ENCODE measurements around the gene DNMT3A. TPM values are rescaled to one million over a fixed set of nuclear protein-coding genes. Genes with fewer than 3 reads are reported as not detected.

The DNMT3A gene
- total RNA-seq, 1 donor from 2014 or later, result 15.4 TPM

- no peak for DNase-seq (ENCODE audit: low read depth)
- TF ChIP-seq, protein P1, sequence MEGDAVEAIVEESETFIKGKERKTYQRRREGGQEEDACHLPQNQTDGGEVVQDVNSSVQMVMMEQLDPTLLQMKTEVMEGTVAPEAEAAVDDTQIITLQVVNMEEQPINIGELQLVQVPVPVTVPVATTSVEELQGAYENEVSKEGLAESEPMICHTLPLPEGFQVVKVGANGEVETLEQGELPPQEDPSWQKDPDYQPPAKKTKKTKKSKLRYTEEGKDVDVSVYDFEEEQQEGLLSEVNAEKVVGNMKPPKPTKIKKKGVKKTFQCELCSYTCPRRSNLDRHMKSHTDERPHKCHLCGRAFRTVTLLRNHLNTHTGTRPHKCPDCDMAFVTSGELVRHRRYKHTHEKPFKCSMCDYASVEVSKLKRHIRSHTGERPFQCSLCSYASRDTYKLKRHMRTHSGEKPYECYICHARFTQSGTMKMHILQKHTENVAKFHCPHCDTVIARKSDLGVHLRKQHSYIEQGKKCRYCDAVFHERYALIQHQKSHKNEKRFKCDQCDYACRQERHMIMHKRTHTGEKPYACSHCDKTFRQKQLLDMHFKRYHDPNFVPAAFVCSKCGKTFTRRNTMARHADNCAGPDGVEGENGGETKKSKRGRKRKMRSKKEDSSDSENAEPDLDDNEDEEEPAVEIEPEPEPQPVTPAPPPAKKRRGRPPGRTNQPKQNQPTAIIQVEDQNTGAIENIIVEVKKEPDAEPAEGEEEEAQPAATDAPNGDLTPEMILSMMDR (conservative IDR thresholded peaks at IDR 0.05; ENCODE audit: low read depth, low read length), result no peak
- H3K4me3 ChIP-seq (ENCODE audit: low read depth, low read length), result no peak overlapping the region
These were observed 82.6 kb downstream of the DNMT3A start for GRCh38 chr2:25258847-25259736.

DNA sequence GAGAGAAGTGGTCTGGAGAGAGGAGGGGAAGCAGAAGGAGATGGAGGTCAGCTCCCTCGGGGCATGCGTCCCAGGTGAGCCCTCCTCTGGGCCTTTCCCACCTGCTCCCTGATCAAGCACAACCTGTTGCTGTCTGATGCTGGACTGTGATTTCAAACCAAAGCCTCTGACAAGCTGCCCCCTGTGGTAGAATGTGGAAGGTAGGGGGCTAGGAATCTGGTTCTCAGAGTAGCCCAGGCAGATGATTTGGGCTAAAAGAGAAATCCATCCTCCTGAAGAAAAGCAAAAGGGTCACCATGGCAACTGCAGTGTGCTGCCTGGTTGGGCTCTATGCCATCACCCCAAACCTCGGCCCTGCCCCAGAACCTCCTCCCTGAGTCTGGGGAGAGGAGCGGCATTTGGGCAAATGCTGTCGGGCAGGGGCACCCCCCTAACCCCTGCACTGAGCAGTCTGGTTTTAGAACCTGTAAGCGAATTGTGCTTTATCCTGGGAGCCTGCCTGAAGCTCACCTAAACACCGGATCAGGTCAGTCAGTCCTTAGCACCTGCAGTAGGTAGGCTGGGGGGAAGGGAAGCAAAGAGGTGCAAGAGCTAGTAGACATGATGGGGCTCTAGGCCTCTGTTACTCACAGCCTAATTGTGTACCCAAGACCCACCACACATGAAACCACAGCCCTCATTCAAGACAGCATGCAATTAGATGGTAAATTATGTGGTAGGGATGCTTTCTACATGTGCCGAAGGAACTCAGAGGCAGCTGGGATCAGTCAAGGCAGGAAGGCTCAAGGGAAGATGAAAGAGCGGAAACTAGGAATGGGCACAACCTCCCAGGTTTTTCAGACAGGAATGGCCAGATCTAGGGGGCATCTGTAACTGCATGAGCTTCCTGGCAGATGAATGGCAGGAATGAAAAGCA lies 83.5 kb downstream of the DNMT3A start:
- DNase-seq (ENCODE audit: low read depth), result no peak
- TF ChIP-seq, protein P1 (conservative IDR thresholded peaks at IDR 0.05; ENCODE audit: low read depth, low read length), result no peak
- no peak overlapping the region for H3K4me3 ChIP-seq (ENCODE audit: low read depth, low read length)

DNA sequence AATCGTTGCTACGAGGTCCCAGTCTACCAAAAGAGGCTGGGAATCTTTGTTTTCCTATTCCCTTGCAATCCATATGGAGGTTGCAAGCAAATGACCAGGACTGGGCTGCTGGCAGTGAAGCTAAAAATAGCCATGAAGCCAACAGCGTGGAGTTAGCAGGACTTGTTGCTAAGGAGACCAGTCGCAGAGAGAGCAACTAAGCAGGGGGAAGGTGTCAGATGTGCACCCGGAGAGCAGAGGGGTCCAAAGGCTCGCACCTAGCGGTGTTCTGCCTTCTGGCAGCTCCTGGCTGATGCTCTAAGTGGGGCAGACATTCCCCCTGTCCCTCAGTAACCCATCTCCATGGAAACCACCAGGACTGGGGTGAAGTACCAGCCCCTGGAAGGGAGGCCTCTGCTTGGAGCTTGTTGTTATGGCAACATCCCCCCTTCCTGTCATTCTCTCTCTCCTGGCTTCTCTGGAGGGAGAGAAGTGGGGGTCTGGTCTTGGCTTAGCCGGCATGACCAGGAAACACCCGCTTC lies 84.6 kb downstream of the DNMT3A start:
- DNase-seq (ENCODE audit: low read depth), result no peak
- TF ChIP-seq, protein P1 (conservative IDR thresholded peaks at IDR 0.05; ENCODE audit: low read depth, low read length), result no peak
- no peak overlapping the region for H3K4me3 ChIP-seq (ENCODE audit: low read depth, low read length)

DNA sequence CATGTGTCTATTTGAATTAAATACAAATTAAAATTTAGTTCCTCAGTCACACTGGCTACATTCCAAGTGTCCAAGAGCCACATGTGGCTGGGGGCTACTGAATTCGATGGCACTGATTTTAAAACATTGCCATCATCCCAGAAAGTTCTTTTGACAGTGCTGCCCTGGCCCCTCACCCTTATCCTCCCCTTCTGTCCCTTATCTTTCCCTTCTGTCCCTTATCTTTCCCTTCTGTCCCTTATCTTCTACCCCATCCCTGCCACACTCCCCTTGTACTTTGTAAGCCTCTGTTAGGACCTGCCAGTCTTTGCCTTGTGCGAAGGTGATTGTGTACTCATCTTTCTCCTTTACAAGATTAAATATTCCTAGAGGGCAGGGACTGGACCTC lies 85.2 kb downstream of the DNMT3A start:
- no peak for DNase-seq (ENCODE audit: low read depth)
- TF ChIP-seq, protein P1 (conservative IDR thresholded peaks at IDR 0.05; ENCODE audit: low read depth, low read length), result no peak
- H3K4me3 ChIP-seq (ENCODE audit: low read depth, low read length), result no peak overlapping the region

DNA sequence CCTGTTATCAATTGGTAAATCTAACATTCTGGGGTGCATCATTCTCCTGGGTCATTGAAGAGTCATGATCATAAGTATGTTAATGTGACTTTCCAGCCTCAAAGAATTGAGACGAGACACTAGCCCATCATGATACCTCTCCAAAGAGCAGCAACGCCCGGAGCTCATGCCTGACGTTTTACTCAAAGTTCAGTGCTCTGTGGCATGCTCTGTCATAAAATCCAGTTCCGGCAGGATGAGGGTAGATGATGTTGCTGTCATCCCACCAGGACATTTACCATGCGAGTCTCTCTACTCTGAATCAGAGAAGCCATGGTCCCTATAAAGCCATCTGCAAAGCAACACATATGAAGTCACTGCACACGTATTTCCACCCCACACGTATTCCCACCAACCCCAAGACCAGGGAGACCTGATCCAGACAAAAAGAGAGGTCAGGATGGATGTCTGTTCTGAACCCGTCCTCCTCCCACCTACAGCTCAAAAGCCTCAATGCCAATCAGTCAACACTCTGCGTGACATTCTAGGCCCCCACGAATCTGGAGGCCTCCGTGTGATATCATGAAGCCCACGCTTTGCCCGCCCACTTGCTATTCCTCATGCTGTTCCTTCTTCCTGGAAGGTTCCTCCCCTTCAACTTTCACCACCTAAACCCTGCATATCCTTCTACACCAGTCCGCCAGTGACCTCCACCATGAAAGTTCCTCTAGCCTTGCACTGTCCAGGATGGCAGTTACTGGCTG lies 85.8 kb downstream of the DNMT3A start:
- no peak overlapping the region for H3K4me3 ChIP-seq (ENCODE audit: low read depth, low read length)
- TF ChIP-seq, protein P1 (conservative IDR thresholded peaks at IDR 0.05; ENCODE audit: low read depth, low read length), result no peak
- no peak for DNase-seq (ENCODE audit: low read depth)

- H3K4me3 ChIP-seq (ENCODE audit: low read depth, low read length), result no peak overlapping the region
- DNase-seq (ENCODE audit: low read depth), result no peak
- TF ChIP-seq, protein P1 (conservative IDR thresholded peaks at IDR 0.05; ENCODE audit: low read depth, low read length), result no peak
These were observed 86.8 kb downstream of the DNMT3A start for GRCh38 chr2:25254961-25255360.
